Vagina (tissue), 2 donors: ENCODE results near the gene MDGA2.

Source experiments
- POLR2A ChIP-seq, 2 donors: fragments of 450-650 bp; IDR thresholded peaks; one replicate each; pipeline ENCODE4 v1.6.1; 2017; ENCODE audit warnings: antibody characterized with exemption in 2 of 2, mild to moderate bottlenecking in 2 of 2, moderate library complexity in 2 of 2
- TF ChIP-seq, protein P1 (sequence below), 3 experiments: fragments of 450-650 bp in 2 of 3; fragments of 200-600 bp in 1 of 3; sonication (generic) in 1 of 3; IDR thresholded peaks; one replicate each; pipeline ENCODE4 v1.5.1; 2017 to 2019; ENCODE audit warnings: antibody characterized with exemption in 3 of 3, mild to moderate bottlenecking in 2 of 3, moderate library complexity in 2 of 3

DNA sequence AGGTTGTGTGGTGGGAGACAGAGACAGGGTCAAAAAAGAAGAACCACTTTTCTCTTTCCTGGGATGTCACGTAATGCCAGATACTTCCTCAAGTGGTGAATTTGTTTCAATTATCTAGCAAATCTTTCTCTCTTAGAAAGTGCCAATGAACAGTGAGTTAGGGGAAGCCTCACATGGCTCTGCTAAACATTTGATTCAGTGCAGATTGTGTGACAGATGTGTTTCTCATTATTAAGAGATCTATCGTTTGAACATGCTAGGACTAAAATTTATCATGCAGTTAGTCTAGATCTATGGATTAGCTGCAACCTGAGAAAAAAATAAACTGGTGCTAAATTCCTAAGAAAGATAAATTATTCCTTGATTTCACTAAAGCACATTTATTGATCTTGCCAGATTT, 247.8 kb downstream of the MDGA2 start:
- TF ChIP-seq, protein P1, sequence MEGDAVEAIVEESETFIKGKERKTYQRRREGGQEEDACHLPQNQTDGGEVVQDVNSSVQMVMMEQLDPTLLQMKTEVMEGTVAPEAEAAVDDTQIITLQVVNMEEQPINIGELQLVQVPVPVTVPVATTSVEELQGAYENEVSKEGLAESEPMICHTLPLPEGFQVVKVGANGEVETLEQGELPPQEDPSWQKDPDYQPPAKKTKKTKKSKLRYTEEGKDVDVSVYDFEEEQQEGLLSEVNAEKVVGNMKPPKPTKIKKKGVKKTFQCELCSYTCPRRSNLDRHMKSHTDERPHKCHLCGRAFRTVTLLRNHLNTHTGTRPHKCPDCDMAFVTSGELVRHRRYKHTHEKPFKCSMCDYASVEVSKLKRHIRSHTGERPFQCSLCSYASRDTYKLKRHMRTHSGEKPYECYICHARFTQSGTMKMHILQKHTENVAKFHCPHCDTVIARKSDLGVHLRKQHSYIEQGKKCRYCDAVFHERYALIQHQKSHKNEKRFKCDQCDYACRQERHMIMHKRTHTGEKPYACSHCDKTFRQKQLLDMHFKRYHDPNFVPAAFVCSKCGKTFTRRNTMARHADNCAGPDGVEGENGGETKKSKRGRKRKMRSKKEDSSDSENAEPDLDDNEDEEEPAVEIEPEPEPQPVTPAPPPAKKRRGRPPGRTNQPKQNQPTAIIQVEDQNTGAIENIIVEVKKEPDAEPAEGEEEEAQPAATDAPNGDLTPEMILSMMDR (IDR thresholded peaks at IDR 0.05): no peak
- no peak for TF ChIP-seq POLR2A (IDR thresholded peaks at IDR 0.05)
